GM19438 (cell line): ENCODE results near the gene MYH7.
A peak's percentile ranks its signal among the peaks of the same experiment; 100 is the strongest.
"Not testable (repeated sequence)": the region's sequence is repeated elsewhere in the genome, so short reads cannot be mapped to it uniquely, and the experiment has no call there.

ENCODE experiments used
- ATAC-seq: cut with Tn5 transposase; IDR thresholded peaks from one replicate; pipeline ENCODE4 v1.9.1; 2021; ENCODE audit warnings: low read depth; ENCODE audit not compliant: unreplicated experiment

Gene MYH7

DNA sequence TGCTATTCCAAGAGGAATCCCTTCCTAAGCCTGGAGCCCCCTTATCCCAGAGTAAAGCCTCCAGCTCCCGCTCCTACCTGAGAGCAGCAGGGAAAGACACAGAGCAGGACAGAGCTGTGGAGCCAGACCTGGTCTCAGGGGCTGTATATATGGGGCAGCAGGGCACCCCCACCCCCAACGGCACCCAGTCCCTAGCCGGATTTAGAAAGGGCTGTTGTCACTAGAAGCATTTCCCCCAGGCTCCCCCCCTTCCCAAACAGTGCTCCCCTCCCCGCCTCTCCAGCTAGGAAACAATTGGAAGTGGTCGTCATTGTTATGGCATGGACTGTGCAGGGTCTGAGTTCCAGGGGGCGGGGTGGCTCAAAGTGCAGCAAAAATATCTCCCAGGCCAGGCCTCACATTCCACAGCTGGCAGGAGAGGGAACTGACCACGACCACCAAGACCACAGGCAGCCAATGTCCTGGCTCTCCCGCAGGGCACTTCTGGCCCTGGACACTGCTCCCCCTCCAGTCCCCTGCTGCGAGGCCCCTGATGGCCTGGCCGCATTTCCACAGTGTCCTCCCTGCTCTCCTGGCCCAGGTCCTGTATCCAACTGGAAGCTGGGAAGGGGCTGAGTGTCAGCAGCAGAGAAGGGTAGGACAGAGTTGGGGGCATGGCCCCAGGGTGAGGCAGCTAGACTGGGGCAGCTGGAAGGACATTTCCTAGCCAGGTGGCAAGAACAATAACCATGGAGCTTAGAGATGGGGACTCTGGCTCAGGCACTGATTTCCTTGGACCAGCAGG, at the start of gene MYH7:
TSS of gene MYH7 (minus strand) at position 118 of the 784 bp plus-strand sequence. CDS start 1,928 bp downstream, outside the sequence.
- ATAC-seq, result no peak

DNA sequence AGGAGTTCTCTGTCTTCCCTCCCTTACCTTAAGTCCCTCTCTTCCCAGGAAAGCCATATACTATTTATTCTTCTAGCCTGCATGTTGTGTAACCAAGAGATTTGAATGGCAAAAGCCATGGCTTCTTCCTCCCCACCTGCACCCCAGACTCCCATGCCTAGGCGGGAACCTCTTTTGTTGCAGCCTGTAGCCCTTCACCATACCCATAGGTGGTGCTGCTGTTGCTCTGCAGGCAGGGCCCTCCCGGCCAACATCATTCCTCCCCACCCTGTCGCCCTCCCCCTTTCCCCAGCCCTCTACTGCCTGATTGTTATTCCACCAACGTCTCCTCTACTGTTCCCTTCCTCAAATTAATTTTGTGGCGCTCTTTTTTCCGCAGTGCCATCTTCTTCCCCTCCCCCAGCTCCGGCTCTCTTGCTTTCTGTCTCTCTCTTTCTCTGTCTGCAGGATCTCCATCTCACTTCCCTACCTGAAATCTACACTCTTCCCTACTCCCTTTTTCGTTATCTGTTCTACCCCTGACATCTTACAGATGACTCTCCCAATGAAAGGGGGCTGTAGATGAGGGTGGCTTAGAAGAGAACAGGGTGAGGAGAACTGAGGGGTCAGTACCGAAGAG, 47.9 kb upstream of the MYH7 start:
- ATAC-seq, result no peak

DNA sequence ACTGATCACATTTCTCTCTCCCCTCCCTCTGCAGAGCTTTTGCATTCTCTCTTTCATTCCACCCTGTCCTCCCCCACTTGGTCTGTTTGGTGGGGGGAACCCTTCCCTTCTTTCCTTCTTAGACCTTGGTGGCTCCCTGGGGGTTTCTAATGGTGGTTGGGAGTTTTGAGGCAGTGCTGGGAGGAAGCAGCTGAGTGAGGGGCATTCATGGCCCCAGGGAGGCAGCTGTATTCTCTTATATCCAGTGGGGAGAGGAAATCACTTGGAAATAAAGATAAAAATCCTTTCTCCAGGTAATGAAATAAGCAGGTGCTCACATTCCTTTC, 47.3 kb upstream of the MYH7 start:
- no peak for ATAC-seq

DNA sequence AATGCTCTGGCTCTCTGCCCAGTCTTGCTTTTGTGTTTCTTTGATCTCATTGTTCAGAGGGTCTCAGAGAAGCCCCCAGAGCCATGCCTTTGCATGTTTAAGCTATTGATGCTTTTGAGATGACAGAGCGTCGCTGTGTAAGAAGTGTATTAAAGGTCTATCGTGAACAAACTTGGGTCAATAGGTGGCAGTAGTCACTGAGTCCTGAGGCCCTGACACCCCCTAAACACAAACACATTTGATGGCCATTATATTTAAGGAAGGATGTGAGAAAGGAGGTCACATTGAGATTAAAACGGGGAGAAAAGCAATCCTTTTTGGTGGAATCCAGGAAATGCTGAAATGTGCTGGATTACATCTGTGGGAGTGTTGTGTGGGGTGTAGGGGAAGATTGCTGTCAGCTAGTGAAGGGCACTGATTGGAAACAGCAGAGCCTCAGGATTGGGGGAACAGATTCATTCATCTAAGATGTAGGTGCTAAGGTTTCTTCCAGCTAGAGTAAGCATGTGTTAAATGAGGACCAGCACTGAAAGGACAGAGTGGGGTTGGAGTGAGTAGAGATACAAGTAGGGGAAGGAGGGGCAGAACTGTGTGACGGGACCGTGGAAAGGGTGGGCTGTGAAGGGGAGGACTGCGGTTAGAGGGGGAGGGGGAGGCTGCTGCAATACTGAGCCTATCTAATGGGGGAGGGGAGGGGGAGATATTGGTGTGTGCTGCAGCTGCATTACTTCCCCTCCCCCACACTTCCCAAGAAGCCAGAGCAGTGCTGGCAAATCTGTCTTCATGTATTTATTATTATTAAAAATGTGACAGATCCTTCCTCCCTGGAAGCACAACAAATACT, 46.7 kb upstream of the MYH7 start:
- ATAC-seq, result no peak

DNA sequence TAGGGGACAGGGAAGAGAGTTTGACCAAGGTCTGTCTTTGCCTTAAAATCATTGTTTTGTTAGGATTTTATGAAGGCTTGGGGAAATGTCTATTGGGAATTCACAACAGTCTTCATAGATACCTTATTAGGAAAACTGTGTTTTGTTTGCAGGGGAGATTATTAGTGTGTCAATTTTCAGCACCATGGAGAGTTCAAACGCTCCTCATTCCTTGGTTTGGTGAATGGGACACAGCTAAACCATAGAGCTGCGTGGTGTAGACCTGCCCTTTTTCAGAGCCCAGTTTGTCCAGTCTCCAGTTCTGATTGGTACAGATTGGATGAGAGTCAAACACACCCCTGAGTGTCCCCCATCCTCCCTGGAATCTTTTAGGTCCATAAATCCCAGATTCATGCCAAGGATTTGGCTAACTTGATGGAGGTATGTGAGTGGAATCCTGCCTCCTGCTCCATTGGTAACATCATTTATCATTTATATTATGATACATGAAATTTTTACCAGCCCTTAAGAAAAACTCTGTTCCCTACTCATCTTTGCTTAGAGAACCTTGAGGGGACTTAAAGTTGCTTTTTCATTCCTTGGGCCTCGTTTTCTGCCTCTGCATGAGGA, 46.0 kb upstream of the MYH7 start:
- ATAC-seq, result no peak

DNA sequence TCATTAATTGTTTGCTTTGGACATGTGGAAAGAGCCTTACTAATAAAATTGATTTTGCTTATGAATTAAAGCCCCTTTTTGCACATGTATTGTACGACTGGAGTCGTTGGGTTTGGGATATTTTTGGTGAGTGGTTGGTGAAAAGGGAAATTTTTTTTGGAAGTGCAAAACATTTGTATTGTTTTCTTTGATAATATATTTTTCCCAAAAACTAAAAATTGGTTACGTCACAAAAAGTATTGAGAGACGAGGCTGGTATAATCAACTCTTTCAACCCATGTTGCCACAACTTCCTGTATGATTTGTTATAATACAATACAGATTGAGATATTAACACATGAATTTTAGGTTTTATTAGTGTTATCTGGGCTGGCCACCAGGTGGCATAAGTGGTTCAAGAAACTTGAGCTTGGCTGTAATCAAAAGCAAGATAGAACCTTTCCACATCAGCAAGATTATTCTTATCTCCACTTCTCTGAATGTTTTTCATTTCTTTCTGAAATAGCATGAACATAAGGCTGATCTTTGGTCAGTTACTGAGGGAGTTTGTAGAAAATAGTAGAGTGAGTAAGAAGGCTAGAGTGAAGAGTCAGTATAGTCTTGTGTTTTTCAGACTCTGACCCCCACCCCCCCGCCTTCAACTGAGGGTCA, 42.8 kb upstream of the MYH7 start:
- ATAC-seq, result no peak

DNA sequence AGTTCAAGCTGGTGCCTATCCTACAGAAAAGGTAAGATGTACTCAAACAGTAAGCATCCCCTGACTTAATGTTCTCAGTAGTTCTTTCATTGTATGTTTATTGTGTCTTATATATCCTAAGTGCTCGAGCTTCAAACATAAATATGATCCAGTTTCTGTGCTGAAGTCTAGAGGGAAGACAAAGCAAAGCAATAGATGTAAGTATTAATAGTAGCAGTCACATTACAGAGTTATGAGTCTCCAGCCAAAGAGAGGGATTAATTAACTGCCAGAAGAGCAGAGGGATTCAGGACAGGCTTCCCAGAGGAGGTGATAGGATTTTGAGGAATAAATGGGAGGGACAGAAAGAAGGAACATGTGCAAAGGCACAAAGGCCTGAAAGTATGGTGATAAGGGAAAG, 35.5 kb upstream of the MYH7 start:
- no peak for ATAC-seq

DNA sequence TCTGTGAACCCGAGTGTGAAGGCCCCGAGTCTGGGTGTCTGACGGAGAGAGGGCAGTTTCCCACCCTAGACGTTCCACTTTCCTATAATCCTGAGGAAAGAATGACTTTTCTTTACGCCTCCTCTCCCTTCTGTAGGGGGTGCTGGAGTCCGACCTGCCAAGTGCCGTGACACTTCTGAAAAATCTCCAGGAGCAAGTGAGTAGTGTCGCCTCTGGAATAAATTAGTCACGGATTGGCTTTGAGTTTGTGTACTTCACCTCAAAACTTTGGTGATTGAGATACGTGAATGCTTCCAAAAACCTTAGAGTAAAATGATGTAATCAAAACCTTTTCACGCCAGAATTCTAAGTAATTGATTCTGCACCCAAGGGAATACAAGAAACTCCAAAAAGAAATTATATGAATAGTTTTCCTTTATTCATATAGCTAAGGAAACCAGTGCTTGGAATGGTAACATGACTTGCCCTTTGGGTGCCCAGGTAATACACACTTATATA, 34.5 kb upstream of the MYH7 start:
- peak; percentile 3 for ATAC-seq

DNA sequence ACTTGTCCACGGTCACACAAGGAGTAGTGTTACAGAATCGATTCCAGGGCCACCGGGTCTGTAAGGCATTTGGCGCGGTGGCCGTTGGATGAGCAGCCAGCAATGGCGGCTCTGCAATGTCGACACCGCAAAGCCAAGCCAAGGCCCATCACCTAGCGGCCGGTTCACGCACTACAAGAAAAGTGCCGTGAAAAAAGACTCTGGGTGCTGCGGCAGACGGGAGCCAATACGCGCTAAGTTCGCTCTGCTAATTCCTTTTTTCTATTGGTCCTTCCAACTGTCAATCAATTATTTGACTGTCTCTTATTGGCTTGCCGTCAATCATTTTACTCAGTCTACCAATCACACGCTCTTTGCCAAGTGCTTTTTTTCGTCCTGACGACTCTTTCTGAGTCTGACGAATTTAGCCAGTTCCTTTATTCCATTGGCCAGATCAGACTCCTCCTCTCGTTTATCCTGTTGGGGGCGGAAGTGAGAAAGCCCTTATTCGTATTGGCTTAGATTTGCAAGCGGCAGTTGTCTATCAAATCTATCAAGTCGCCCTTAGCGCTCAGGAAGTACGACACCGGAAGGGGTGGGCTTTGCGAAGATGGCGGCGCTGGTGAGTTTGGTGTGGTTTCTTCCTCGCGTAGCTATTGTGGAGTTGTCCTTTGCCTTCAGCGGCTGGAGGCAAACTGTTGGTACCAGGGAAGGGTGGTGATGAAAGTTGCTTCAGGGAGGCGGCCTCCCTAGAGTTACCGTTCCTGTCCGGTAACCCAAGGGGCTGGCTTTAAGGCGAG, 33.9 kb upstream of the MYH7 start, which contains the start of gene NGDN:
TSS of gene NGDN (plus strand) at position 577 of the 779 bp plus-strand sequence. CDS start at position 590, 13 bp downstream.
- ATAC-seq, result peak; percentile 97

DNA sequence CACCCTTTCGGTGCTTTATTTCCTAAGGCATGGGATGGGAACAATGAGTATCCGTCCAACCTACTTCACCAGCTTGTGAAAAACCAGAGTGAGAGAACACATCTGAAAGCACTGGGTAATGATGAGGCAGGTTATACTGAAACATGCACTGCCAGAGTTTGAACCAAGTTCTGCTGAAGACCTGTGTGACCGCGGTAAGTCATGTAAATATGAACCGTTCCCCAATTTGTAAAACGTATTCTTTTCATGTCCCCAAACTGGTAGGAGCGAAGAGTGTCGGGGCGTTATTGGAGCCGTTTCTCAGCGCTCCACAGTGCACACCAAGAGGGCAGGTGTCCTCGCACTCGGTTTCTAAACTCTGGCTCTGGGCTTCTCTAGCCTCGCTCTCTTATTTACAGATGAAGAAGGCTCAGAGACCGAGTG, 33.3 kb upstream of the MYH7 start:
- ATAC-seq, result no peak

DNA sequence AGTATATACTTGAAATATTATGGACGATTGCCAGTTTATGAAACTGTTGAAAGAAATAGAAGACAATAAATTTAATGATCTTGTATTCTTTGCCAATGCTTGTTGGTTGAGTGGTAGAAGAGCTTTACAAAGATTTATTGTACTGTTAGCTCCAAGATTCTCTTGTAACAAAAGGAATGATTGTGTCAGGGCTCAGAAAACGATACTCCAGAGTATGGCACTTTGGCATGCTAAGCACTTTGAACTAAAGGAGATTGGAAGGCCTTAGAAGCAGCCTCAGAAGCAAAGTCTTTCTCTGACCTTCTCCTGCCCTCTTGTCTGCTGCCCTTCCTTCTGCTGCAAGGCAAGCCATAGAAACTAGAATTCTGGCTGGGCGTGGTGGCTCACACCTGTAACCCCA, 29.8 kb upstream of the MYH7 start:
- ATAC-seq, result no peak

DNA sequence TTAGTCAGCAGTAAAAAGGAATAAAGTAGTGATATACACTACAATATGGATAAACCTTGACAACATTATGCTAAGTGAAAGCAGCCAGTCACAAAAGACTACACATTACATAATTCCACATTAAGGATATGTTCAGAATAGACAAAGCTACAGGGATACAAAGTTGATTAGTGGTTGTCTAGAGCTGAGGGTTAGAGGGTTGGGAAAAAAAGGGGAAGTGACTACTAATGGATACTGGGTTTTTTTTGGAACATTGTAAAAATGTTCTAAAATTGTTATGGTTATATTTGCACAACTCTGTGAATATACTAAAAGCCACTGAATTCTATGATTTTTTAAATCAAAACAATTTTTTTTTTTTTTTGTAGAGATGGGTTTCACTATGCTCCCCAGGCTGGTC, 29.2 kb upstream of the MYH7 start:
- no peak for ATAC-seq

DNA sequence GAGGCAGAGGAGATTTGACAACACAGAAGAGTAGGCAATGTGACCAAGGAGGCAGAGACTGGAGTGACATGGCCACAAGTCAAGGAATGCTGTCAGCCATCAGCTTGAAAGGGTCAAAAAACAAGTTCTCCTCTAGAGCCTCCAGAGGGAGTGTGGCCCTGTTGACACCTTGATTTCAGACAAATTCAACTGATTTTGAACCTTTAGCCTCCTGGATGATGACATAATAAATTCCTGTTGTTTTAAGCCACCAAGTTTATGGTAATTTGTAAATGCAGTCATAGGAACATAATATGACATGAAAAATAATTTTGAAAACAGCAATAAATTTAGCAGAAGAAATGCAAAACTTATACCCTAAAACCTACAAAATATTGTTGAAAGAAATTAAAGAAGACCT, 25.5 kb upstream of the MYH7 start:
- no peak for ATAC-seq

DNA sequence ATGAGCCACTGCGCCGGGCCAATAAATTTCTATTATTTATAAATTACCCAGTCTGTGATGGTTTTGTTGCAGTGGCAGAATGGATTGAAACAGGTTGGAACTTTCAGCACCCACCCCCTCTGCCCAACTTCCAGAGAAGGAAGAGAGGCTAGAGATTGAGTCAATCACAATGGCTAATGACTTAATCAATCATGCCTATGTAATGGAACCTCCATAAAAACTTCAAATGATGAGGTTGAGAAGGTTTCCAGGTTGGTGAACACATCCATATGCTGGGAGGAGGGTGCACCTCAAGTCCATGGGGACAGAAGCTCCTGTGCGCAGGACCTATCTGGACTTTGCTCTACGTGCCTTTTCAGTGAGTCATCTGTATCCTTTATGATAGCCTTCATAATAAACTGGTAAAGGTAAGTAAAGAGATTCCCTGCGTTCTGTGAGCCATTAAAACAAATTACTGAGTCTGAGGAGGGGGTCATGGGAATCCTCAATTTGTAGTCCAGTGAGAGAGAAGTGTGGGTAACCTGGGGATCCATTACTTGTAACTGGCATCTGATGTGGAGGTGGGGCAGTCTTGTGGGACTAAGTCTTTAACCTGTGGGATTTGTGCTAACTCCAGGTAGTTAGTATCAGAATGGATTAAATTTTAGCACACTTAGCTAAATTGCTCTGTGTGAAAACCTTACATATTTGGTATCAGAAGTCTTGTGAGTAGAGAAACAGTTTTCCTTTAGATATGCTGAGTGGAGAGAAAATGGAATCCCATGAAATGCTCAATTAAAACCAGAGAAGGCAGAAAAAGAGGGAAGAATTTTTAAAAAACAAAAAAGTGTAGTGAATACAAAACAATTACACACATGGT, 22.4 kb upstream of the MYH7 start:
- ATAC-seq, result no peak

DNA sequence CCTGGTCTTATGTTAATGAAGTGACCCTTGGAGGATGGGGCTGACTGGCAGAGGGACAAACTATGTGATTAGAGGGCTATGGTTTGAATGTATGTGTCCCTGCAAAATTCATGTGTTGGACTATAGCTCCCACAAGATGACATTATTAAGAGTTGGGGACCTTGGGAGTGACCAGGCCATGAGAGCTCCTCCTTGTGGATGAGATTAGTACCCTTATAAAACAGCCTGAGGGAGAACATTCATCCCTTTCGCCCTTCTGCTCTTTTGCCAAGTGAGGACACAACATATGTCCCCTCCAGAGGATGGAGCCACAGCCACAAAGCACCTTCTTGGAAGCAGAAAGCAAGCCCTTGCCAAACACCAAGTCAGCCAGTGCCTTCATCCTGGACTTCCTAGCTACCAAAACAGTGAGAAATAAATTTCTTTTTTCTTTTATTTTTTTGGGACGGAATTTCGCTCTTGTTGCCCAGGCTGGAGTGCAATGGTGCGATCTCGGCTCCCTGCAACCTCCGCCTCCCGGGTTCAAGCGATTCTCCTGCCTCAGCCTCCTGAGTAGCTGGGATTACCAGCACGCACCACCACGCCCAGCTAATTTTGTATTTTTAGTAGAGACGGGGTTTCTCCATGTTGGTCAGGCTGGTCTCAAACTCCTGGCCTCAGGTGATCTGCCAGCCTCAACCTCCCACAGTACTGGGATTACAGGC, 21.6 kb upstream of the MYH7 start:
- ATAC-seq, result not testable (repeated sequence)

DNA sequence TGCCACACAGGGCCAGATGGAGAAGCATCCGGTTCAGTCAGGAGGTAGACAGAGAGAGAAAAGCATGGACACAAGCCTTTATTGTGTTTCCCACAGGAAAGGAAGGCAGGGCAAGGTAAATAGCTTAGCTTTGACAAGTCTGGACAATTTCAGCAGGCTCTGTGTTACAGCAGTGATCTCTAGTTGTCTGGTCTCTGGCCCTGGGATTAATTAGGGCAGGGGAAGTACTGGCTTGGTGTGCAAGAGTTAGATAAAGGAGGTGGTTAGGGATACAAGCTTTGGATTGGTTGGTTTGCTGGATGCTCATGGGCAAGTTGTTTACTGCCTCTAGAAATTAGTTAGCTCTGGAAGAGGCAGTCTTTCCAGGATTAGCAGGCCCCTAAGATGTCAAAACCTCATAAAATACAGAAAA, 19.0 kb upstream of the MYH7 start:
- no peak for ATAC-seq

DNA sequence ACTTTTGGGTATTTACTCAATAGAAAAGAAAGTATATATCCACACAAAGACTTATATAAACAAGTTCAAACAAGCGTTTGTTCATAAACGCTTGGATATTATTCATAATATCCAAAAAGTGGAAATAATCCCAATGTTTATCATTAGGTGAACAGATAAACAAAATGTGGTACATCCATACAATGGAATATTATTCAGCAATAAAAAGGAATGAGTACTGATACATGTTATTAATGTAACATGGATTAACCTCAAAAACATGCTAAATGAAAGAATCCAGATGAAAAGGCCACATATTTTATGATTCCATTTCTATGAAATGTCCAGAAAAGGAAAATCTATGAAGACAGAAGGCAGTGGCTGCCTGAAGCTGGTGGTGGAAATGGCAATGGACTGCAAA, 16.8 kb upstream of the MYH7 start:
- ATAC-seq, result no peak

DNA sequence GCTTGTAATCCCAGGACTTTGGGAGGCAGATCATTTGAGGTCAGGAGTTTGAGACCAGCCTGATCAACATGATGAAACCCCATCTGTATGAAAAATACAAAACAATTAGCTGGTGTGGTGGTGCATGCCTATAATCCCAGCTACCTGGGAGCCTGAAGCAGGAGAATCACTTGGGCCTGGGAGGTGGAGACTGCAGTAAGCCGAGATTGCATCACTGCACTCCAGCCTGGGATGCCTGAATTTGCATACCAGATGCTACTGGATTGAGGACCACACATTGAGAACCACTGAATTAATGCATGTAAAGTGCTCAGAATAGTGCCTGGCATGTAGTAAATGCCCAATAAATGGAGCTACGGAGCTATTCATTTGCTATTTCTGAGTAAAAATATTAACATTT, 14.9 kb upstream of the MYH7 start:
- no peak for ATAC-seq
